Measurements from ENCODE around the gene CCNL1. TPM values are rescaled to one million over a fixed set of nuclear protein-coding genes. Genes with fewer than 3 reads are reported as not detected.
A peak's percentile ranks its signal among the peaks of the same experiment; 100 is the strongest.

Gene CCNL1
- total RNA-seq, 1 donor from 2014 or later, result 133 TPM

- H3K9me3 ChIP-seq, result no peaks in the 10 kb centered on the region
- no peak for TF ChIP-seq CTCF (IDR thresholded peaks at IDR 0.05)
- no peaks in the 10 kb centered on the region for H3K36me3 ChIP-seq
- no peak overlapping the region for H3K4me3 ChIP-seq
- no peaks in the 10 kb centered on the region for H3K27me3 ChIP-seq (ENCODE audit: low read depth)
- intact Hi-C loops (cut with DNase I), result no loop called here
- DNase-seq (no peak), ATAC-seq (no peak)
- no peak overlapping the region for H3K27ac ChIP-seq
- peaks cover 6% of the 10 kb centered on the region for H3K4me1 ChIP-seq
These were observed 57.8 kb downstream of the CCNL1 start for GRCh38 chr3:157102098-157102497.

- TF ChIP-seq CTCF (IDR thresholded peaks at IDR 0.05), result no peak
- no peak overlapping the region for H3K27ac ChIP-seq
- intact Hi-C loops (cut with DNase I), result no loop called here
- no peaks in the 10 kb centered on the region for H3K27me3 ChIP-seq (ENCODE audit: low read depth)
- no peaks in the 10 kb centered on the region for H3K36me3 ChIP-seq
- no peak overlapping the region for H3K4me3 ChIP-seq
- H3K4me1 ChIP-seq, result peaks cover 6% of the 10 kb centered on the region
- no peak for ATAC-seq
- no peaks in the 10 kb centered on the region for H3K9me3 ChIP-seq
- no peak for DNase-seq
These were observed 58.5 kb downstream of the CCNL1 start for GRCh38 chr3:157101486-157101885.

- Histone ChIP-seq H3K4me3 (no peak overlapping the region), H3K27ac (no peak overlapping the region), H3K9me3 (no peaks in the 10 kb centered on the region), H3K4me1 (peaks cover 6% of the 10 kb centered on the region), H3K36me3 (no peaks in the 10 kb centered on the region), H3K27me3 (ENCODE audit: low read depth) (no peaks in the 10 kb centered on the region)
- ATAC-seq (no peak), DNase-seq (no peak)
- intact Hi-C loops (cut with DNase I), result no loop called here
- no peak for TF ChIP-seq CTCF (IDR thresholded peaks at IDR 0.05)
These were observed 59.1 kb downstream of the CCNL1 start for GRCh38 chr3:157100608-157101396.

- H3K27ac ChIP-seq, result no peak overlapping the region
- no peak for TF ChIP-seq CTCF (IDR thresholded peaks at IDR 0.05)
These were observed 59.9 kb downstream of the CCNL1 start for GRCh38 chr3:157100096-157100477.

GRCh38 chr3:157099326-157100095, 60.4 kb downstream of the CCNL1 start:
- DNase-seq (no peak), ATAC-seq (peak; percentile 79 to 86)
- no peak for TF ChIP-seq CTCF (IDR thresholded peaks at IDR 0.05)
- Histone ChIP-seq H3K4me3 (no peak overlapping the region), H3K27me3 (ENCODE audit: low read depth) (no peaks in the 10 kb centered on the region), H3K27ac (peak overlapping the region; percentile 12), H3K9me3 (no peaks in the 10 kb centered on the region), H3K36me3 (no peaks in the 10 kb centered on the region), H3K4me1 (peaks cover 6% of the 10 kb centered on the region)
- intact Hi-C loops (cut with DNase I), result no loop called here

More at GRCh38 chr3:157100096-157100477, 59.9 kb downstream of the CCNL1 start:
- H3K36me3 ChIP-seq, result no peaks in the 10 kb centered on the region
- ATAC-seq (no peak), DNase-seq (no peak)
- intact Hi-C loops (cut with DNase I), result no loop called here
- no peaks in the 10 kb centered on the region for H3K9me3 ChIP-seq
- H3K4me3 ChIP-seq, result no peak overlapping the region
- H3K27me3 ChIP-seq (ENCODE audit: low read depth), result no peaks in the 10 kb centered on the region
- peaks cover 6% of the 10 kb centered on the region for H3K4me1 ChIP-seq

All from lower lobe of right lung (tissue), 2 donors.